Measurements from ENCODE around the gene MAD1L1. TPM values are rescaled to one million over a fixed set of nuclear protein-coding genes. Genes with fewer than 3 reads are reported as not detected.

Gene MAD1L1
- total and polyA plus RNA-seq, 2 of the 13 experiments (the other 11 are each of a cell fraction or from before 2014, with no cell fraction given): 17.4 to 64.7 TPM

DNA sequence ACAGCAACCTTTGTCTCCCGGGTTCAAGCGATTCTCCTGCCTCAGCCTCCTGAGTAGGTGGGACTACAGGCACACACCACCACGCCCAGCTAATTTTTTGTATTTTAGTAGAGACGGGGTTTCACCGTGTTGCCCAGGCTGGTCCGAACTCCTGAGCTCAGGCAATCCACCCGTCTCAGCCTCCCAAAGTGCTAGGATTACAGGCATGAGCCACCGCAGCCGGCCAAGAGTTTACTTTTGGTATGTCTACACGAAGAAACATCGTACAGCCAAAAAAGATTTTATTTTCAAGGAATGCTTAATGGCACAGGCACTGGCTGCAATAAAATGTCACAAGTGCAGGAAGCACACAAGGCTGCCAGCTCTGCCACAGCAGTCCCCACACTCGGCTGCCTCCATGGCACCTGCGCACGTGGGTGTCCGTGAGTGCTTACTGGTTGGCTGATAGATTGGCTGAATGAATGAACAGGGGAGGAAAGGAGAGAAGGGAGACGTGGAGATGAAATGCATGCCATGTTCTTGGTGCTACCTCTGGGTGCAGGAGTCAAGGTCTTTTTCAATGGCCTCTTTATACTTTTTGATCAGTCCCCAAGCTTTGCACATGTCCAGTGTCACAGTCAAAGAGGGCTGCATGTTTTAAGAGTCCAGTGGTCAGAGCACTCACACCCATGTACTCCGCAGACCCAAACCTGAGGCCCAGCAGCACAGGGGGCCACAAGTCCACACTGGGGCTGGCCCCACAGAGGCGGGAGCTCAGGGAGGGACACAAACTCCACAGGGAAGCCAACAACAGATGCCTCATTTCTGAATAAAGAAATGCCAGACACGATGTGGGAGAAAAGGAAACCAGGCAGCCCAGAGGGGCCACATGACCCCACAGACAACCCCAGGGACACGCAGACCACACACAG, 198.2 kb downstream of the MAD1L1 start (continued):
- TF ChIP-seq, protein P1, sequence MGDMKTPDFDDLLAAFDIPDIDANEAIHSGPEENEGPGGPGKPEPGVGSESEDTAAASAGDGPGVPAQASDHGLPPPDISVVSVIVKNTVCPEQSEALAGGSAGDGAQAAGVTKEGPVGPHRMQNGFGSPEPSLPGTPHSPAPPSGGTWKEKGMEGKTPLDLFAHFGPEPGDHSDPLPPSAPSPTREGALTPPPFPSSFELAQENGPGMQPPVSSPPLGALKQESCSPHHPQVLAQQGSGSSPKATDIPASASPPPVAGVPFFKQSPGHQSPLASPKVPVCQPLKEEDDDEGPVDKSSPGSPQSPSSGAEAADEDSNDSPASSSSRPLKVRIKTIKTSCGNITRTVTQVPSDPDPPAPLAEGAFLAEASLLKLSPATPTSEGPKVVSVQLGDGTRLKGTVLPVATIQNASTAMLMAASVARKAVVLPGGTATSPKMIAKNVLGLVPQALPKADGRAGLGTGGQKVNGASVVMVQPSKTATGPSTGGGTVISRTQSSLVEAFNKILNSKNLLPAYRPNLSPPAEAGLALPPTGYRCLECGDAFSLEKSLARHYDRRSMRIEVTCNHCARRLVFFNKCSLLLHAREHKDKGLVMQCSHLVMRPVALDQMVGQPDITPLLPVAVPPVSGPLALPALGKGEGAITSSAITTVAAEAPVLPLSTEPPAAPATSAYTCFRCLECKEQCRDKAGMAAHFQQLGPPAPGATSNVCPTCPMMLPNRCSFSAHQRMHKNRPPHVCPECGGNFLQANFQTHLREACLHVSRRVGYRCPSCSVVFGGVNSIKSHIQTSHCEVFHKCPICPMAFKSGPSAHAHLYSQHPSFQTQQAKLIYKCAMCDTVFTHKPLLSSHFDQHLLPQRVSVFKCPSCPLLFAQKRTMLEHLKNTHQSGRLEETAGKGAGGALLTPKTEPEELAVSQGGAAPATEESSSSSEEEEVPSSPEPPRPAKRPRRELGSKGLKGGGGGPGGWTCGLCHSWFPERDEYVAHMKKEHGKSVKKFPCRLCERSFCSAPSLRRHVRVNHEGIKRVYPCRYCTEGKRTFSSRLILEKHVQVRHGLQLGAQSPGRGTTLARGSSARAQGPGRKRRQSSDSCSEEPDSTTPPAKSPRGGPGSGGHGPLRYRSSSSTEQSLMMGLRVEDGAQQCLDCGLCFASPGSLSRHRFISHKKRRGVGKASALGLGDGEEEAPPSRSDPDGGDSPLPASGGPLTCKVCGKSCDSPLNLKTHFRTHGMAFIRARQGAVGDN (CRISPR knock-in tag; IDR thresholded peaks at IDR 0.05): peak; percentile 76
- TF ChIP-seq ZNF414 (CRISPR knock-in tag; IDR thresholded peaks at IDR 0.05) (0 out of 2 replicates have a peak, but pooled peaks have one; percentile 28), ZBTB40 (IDR thresholded peaks at IDR 0.05) (no peak), ZBTB40 (CRISPR knock-in tag; IDR thresholded peaks at IDR 0.05) (peak; percentile 39; the same call in 1 of the 2 replicates), XRCC5 (optimal IDR thresholded peaks at IDR 0.05; ENCODE audit: low read length) (no peak), RFX5 (IDR thresholded peaks at IDR 0.05; ENCODE audit: low read depth, low read length) (no peak), MTA1 (CRISPR knock-in tag; IDR thresholded peaks at IDR 0.05; ENCODE audit: borderline replicate concordance) (0 out of 2 replicates have a peak, but pooled peaks have one; percentile 24)
- TF ChIP-seq, protein P2, sequence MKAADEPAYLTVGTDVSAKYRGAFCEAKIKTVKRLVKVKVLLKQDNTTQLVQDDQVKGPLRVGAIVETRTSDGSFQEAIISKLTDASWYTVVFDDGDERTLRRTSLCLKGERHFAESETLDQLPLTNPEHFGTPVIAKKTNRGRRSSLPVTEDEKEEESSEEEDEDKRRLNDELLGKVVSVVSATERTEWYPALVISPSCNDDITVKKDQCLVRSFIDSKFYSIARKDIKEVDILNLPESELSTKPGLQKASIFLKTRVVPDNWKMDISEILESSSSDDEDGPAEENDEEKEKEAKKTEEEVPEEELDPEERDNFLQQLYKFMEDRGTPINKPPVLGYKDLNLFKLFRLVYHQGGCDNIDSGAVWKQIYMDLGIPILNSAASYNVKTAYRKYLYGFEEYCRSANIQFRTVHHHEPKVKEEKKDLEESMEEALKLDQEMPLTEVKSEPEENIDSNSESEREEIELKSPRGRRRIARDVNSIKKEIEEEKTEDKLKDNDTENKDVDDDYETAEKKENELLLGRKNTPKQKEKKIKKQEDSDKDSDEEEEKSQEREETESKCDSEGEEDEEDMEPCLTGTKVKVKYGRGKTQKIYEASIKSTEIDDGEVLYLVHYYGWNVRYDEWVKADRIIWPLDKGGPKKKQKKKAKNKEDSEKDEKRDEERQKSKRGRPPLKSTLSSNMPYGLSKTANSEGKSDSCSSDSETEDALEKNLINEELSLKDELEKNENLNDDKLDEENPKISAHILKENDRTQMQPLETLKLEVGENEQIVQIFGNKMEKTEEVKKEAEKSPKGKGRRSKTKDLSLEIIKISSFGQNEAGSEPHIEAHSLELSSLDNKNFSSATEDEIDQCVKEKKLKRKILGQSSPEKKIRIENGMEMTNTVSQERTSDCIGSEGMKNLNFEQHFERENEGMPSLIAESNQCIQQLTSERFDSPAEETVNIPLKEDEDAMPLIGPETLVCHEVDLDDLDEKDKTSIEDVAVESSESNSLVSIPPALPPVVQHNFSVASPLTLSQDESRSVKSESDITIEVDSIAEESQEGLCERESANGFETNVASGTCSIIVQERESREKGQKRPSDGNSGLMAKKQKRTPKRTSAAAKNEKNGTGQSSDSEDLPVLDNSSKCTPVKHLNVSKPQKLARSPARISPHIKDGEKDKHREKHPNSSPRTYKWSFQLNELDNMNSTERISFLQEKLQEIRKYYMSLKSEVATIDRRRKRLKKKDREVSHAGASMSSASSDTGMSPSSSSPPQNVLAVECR (CRISPR knock-in tag; IDR thresholded peaks at IDR 0.05; ENCODE audit: borderline replicate concordance): peak; percentile 26; the same call in 1 of the 2 replicates

Measured in HepG2 (cell line).